ENCODE measurements around the gene ITGB2.

DNA sequence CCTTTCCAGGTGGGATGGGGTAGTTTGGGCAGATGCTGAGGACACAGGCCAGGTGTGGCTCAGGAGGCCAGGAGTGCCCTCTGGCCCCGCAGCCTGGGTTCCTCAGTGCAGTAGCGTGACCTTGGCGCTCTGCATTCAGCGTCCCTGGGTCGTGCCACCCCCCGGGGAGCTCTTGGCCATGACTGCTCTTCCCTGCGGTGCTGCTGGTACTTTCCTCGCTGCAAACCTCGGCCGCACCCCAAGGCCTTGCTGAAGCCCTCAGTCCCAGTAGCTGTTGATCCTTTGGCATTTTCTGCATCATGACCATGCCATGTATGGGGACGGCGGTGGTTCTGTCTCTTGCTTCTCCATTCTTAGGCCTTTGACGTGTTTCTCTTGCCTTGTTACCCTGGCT, 32.9 kb upstream of the ITGB2 start:
- TF ChIP-seq EP300 (IDR thresholded peaks at IDR 0.05): no peak
- TF ChIP-seq, protein P1, sequence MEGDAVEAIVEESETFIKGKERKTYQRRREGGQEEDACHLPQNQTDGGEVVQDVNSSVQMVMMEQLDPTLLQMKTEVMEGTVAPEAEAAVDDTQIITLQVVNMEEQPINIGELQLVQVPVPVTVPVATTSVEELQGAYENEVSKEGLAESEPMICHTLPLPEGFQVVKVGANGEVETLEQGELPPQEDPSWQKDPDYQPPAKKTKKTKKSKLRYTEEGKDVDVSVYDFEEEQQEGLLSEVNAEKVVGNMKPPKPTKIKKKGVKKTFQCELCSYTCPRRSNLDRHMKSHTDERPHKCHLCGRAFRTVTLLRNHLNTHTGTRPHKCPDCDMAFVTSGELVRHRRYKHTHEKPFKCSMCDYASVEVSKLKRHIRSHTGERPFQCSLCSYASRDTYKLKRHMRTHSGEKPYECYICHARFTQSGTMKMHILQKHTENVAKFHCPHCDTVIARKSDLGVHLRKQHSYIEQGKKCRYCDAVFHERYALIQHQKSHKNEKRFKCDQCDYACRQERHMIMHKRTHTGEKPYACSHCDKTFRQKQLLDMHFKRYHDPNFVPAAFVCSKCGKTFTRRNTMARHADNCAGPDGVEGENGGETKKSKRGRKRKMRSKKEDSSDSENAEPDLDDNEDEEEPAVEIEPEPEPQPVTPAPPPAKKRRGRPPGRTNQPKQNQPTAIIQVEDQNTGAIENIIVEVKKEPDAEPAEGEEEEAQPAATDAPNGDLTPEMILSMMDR (IDR thresholded peaks at IDR 0.05): no peak

Measured in tibial nerve (tissue), 4 donors.